ENCODE measurements around the gene CYP2W1. TPM values are rescaled to one million over a fixed set of nuclear protein-coding genes. Genes with fewer than 3 reads are reported as not detected.

Gene CYP2W1
- total and polyA plus RNA-seq, 10 of the 15 experiments (the other 5 are each of a cell fraction or from before 2014, with no cell fraction given), result not detected

DNA sequence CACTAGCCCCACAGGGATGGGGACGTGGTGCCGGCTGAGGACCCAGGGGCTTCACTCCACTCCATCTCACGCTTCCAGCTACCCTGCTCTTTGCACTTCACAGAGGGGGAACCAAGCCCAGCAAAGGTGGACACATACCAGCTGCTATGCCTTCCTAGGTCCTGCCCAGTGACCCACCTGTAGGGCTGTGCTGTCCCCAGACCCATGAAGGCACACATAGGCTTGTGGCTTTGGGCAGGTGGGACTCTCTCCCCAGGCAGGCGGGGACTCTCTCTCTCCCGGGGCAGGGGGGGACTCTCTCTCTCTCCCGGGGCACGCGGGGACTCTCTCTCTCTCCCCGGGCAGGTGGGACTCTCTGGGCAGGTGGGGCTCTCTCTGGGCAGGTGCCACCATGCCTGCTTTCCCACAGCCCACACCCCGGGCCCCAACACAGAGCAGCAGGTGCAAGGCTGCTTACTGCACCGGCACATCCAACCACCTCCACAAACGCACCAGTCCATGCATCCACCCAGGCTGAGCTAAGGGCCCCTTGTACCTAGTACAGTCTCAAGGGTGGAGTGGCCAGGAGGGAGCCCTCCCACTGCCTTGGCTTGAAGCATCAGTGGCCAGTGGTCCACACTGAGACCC lies 47.6 kb downstream of the CYP2W1 start:
- SMC1A ChIA-PET (ENCODE audit: uncharacterized antibody, unreplicated experiment), result interaction anchor here (1.3 to 1.4 kb wide), 2 partner anchors 13 to 35 kb away, joined by 3 to 4 read pairs; no protein-coding TSS in a partner anchor
- BruUV-seq (replicated peaks), result no TSS peak
- WGBS (ENCODE audit: insufficient coverage, insufficient replicate concordance, low lambda C conversion rate, missing lambda C conversion rate), result 56% methylated on average over 9 of the region's 12 CpGs

More for the DNA sequence above, 47.6 kb downstream of the CYP2W1 start:
- DNase-seq (ENCODE audit: low read depth, low spot score) (no peak), ATAC-seq (no peak), FAIRE-seq (no peak)
- Histone ChIP-seq H3K27ac (ENCODE audit: control insufficient read depth, insufficient read depth) (no peak overlapping the region), H2AFZ (ENCODE audit: control insufficient read depth, low read depth, low read length) (no peak overlapping the region), H3K79me2 (ENCODE audit: control insufficient read depth, insufficient read depth, low read length) (peaks cover 40% of the 10 kb centered on the region), H3K9me3 (replicated peaks; ENCODE audit: control insufficient read depth, insufficient read depth, low read length) (no peaks in the 10 kb centered on the region; the same call in 2 of the 3 replicates), H3K4me3 (no peak overlapping the region), H4K20me1 (ENCODE audit: control insufficient read depth, insufficient read depth) (no peaks in the 10 kb centered on the region), H3K36me3 (ENCODE audit: control insufficient read depth in 2 of 2, insufficient read depth in 2 of 2, low read length in 1 of 2) (peaks cover 0 to 2% of the 10 kb centered on the region in 2 experiments; a peak in 2 of 4 replicates), H3K9ac (ENCODE audit: control insufficient read depth, insufficient read depth, low read length) (no peak overlapping the region), H3K27me3 (replicated peaks in 1 of 2; ENCODE audit: control insufficient read depth in 2 of 2, insufficient read depth in 2 of 2, low read length in 1 of 2) (no peaks in the 10 kb centered on the region), H3K4me1 (ENCODE audit: control insufficient read depth, insufficient read depth, low read length) (peaks cover 17% of the 10 kb centered on the region), H3K4me2 (ENCODE audit: control insufficient read depth, insufficient read depth) (no peak overlapping the region)
- ChIA-PET CTCF (no interaction called here), RAD21 (ENCODE audit: unreplicated experiment) (interaction anchor here (1.0 kb wide), 1 partner anchor 35 kb away, joined by 3 read pairs; no protein-coding TSS in a partner anchor), POLR2A (interaction anchor here (1.1 kb wide), 1 partner anchor 13 kb away, joined by 3 read pairs; no protein-coding TSS in a partner anchor)
- in situ Hi-C loops (cut with MboI), result no loop called here
- intact Hi-C loops (cut with micrococcal nuclease; ENCODE audit: unreplicated experiment), result no loop called here
- TF ChIP-seq, protein P1, sequence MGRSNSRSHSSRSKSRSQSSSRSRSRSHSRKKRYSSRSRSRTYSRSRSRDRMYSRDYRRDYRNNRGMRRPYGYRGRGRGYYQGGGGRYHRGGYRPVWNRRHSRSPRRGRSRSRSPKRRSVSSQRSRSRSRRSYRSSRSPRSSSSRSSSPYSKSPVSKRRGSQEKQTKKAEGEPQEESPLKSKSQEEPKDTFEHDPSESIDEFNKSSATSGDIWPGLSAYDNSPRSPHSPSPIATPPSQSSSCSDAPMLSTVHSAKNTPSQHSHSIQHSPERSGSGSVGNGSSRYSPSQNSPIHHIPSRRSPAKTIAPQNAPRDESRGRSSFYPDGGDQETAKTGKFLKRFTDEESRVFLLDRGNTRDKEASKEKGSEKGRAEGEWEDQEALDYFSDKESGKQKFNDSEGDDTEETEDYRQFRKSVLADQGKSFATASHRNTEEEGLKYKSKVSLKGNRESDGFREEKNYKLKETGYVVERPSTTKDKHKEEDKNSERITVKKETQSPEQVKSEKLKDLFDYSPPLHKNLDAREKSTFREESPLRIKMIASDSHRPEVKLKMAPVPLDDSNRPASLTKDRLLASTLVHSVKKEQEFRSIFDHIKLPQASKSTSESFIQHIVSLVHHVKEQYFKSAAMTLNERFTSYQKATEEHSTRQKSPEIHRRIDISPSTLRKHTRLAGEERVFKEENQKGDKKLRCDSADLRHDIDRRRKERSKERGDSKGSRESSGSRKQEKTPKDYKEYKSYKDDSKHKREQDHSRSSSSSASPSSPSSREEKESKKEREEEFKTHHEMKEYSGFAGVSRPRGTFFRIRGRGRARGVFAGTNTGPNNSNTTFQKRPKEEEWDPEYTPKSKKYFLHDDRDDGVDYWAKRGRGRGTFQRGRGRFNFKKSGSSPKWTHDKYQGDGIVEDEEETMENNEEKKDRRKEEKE (IDR thresholded peaks at IDR 0.05), result no peak
- TF ChIP-seq GABPA (IDR thresholded peaks at IDR 0.05; ENCODE audit: low read depth) (no peak), EGR1 (IDR thresholded peaks at IDR 0.05; ENCODE audit: borderline replicate concordance in 1 of 2, low read depth in 2 of 2, low read length in 2 of 2) (no peak), POLR2A (IDR thresholded peaks at IDR 0.05; ENCODE audit: low read depth, low read length) (no peak), RAD51 (IDR thresholded peaks at IDR 0.05) (no peak), FOXM1 (IDR thresholded peaks at IDR 0.05; ENCODE audit: low read depth, low read length) (no peak), POU2F2 (IDR thresholded peaks at IDR 0.05; ENCODE audit: borderline replicate concordance, low read depth, low read length) (no peak), MTA2 (IDR thresholded peaks at IDR 0.05; ENCODE audit: low read depth) (no peak), BHLHE40 (IDR thresholded peaks at IDR 0.05; ENCODE audit: borderline replicate concordance in 1 of 2, low read depth in 2 of 2, low read length in 1 of 2) (no peak)
- TF ChIP-seq, protein P2, sequence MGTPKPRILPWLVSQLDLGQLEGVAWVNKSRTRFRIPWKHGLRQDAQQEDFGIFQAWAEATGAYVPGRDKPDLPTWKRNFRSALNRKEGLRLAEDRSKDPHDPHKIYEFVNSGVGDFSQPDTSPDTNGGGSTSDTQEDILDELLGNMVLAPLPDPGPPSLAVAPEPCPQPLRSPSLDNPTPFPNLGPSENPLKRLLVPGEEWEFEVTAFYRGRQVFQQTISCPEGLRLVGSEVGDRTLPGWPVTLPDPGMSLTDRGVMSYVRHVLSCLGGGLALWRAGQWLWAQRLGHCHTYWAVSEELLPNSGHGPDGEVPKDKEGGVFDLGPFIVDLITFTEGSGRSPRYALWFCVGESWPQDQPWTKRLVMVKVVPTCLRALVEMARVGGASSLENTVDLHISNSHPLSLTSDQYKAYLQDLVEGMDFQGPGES (IDR thresholded peaks at IDR 0.05), result no peak
